GM18508 (cell line): Measurements from ENCODE around the gene ZFAND6.
"Not testable (repeated sequence)": the region's sequence is repeated elsewhere in the genome, so short reads cannot be mapped to it uniquely, and the experiment has no call there.

Experiments used
- ATAC-seq: cut with Tn5 transposase; IDR thresholded peaks from one replicate; pipeline ENCODE4 v1.9.1; 2021; ENCODE audit warnings: moderate number of reproducible peaks; ENCODE audit not compliant: insufficient read depth, unreplicated experiment

The ZFAND6 gene

DNA sequence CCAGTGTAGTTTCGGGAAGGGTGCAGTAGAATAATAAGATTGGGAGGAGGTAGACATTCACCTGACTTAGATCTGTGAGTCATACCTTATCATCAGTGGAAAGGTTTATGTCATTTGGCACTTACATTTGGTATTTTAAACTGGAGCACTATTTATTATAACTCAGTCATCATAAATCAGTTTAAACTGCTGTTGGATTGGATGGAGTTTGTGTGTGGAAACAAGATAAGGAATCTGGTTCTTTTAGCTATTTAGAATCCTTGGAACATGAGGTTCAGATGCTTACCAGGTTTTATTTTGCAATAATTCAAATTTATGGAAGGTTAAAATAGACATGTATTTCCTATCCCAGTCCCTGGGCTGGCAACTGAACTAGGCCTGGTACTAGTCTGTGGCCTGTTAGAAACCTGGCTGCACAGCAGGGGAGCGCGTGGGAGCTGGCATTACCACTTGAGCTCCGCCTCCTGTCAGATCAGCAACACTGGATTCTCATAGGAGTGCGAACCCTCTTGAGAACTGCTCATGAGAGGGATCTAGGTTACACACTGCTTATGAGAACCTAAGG lies 34.5 kb downstream of the ZFAND6 start:
- ATAC-seq: no peak

DNA sequence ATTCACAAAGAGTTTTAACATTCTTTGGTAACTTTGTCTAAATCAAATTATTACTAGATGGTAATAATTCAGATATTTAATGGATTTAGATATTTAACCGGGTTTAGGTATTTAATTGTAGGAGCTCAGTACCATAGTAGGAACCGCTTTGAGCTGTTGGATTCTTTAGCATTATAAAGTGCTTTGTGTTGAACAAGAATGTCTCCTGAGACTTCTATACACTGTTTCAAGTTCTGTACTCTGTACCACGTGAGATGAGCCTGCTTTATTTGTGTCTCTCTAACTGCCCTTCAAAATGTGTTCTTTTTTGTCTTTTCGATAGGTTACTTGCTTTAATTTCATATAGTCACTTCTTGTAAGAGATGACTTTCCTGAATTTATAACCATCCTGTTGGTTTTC lies 36.0 kb downstream of the ZFAND6 start:
- no peak for ATAC-seq

DNA sequence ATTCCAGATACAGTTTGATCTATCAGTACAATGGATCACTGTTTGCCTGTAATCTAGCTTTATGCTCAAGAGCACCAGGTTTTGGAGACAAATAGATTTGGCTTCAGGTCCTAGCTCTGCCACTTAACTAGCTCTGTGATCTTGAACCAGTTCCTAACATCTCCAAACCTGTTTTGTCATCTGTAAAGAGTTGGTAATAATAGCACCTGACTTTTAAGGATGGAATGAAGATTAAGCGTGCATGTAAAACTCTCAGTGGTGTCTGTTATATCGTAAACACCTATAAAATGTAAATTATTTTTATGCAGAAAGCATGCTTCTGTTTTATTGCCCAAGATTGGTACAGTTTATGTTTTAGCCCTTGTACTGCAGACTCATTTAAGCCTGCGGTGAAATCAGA lies 36.5 kb downstream of the ZFAND6 start:
- no peak for ATAC-seq

DNA sequence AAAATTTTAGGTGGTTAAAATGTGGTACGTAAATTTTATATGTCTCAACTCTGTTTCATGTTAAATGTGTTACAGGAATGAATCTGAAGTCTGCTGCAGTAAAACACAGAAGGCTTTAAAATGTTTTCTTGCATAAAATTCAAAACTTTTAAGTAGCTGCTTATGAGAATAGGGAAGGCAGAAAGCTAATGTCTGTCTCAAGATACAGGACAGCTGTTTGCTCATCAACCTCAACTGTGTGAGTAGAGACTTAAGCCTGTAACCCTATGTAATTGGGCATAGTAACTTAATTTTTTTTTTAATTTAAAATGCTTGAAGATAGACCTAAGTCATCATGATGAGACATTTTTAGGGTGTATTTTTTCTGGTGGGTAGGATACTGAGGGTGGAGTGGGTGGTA lies 38.9 kb downstream of the ZFAND6 start:
- no peak for ATAC-seq

DNA sequence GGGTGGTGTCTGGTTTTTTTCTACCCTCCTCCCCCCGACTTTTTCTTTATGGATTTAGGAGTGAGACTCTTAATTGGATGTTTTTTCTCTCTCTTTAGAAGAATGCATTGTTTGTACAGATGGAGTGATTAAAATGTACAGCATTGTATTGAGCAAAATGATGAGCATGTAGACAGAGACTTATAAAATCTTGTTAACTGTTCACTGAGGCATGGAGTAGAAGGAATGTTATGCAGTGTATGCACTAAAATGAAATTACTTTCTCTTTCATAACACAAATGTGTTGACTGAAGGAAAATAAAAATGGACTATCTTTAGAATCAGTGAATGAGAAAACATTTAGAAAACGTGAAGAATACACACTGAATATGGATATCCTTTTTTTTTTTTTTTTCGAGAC lies 39.8 kb downstream of the ZFAND6 start:
- ATAC-seq: no peak

DNA sequence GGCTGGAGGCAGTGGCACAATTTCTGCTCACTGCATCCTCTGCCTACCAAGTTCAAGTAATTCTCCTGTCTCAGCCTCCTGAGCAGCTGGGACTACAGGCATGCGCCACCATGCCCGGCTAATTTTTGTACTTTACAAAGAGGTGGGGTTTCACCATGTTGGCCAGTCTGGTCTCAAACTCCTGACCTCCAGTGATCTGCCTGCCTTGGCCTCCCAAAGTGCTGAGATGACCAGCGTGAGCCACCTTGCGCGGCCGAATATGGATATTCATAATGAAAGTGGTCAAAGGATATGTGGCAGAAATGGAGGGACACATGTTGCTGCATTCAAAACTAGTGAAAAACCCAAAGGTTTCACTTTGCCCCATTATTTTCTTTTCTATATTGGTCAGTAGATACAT lies 40.2 kb downstream of the ZFAND6 start:
- not testable (repeated sequence) for ATAC-seq

DNA sequence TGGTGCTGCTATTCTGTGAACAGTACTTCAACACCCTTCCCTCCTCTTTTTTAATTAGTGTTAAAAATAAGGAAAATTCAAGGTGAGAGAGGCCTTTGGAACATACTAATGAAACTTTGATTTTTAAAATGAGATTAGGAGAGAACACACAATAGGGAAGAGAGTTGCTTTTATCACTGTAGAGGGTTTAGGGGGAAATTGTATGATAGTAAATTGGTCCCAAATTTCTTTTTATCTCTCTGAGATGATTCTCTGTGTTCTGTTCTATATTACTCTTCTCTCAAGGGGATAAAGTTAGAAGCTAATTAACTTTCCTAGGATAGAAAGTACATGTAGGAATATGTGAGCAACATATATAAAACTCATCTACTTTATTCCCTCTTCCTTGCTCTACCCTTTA lies 40.8 kb downstream of the ZFAND6 start:
- no peak for ATAC-seq

DNA sequence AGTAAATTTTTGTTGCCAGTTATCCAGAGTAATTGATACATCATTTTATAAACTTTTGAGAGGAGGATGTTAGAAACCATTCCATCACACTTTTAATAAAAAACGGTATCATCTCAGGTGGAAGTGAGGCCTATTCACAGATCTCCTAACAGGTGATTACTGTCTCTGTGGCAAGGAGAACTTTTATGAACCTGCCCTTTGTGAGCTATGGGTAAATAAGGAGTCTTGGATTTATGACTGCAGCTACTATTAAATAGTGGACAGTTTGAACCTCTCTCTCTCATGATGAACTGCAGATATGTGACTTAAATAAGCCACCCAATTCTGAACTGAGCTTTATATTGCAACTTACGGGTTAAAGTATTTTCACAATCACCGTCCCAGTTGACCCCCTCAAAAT lies 45.7 kb downstream of the ZFAND6 start:
- no peak for ATAC-seq

DNA sequence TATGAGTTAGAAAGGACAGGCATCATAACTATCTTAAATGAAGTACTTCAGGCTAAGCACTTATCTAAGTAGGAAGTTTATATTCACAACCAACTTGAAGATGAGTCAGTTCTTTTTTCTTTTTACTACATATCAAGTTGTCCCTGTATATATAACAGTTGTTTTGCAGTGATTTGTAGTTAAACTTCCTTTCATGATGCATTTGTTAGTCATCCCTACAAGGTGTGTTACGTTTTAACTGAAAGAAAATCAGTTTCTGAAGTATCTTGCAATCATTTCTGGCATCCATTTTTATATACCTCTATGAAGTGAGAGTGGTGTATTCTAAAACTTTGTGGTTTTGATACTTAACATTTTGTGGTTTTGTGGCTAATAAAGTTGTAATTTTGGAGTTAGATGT lies 46.1 kb downstream of the ZFAND6 start:
- no peak for ATAC-seq

DNA sequence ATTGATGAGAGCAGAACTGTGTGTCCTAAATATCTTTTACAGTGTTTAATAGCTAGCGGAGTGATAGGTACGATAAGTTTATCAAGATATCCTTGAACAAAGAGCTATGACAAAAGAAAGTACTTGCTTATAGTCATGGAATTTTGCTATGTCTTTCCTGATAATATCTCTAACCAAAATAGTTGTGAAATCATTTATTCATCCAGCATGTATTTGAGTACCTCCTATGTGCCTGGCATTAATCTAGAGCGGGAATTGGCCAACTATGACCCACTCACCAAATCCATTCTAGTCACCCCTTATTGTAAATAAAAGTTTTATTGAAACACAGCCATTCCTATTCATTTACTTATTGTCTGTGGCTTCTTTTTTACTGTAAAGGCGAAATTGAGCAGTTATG lies 46.6 kb downstream of the ZFAND6 start:
- no peak for ATAC-seq

DNA sequence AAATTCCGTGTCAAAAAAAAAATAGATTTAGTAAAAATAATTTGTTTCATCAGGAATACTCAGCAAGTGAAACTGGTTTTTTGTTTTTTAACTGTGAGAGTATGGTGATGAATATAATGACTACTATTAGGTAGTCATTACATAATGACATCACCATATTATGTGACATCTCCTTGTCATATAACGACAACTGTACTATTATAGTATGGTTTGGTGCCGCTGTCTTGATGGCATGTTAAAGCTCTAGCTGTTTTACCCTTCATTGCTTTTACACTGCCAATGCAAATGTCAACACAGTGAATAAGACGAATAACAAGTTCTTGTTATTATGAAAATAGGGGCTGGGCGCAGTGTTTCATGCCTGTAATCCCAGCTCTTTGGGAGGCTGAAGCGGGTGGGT lies 47.7 kb downstream of the ZFAND6 start:
- no peak for ATAC-seq

DNA sequence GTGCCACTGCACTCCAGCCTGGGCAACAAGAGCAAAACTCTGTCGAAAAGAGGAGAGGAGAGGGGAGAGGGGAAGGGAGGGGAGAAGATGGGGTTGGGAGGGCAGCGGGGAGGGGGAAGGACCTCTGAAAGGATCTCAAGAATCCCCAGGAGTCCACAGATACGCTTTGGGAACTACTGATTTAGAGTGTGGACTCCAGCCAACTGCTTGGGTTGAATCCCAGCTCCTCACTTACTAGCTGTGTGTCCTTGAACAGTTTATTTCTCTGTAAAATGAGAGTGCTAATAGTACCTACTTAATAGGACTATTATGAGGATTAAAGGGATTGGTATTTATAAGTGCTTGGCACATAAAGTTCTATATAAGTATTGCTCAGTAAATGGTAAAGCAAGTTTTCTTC lies 48.3 kb downstream of the ZFAND6 start:
- no peak for ATAC-seq

DNA sequence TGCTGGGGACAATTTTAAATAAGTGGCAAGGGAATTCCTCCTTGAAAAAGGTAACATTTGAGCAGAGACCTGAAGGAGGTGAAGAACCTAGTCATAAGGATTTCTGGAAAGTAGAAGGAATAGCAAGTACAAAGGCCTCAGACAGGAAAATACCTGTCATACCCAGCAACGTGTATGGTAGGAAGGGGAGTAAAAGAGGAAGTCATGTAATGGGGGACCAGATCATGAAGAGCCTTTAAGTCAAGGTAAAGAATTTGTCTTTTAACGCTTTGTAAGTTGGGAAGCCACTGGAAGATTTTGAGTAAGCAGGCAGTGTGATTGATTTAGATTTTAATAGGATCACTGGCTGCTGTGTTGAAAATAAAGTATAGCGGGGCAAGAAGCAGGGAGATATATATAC lies 49.9 kb downstream of the ZFAND6 start:
- no peak for ATAC-seq

DNA sequence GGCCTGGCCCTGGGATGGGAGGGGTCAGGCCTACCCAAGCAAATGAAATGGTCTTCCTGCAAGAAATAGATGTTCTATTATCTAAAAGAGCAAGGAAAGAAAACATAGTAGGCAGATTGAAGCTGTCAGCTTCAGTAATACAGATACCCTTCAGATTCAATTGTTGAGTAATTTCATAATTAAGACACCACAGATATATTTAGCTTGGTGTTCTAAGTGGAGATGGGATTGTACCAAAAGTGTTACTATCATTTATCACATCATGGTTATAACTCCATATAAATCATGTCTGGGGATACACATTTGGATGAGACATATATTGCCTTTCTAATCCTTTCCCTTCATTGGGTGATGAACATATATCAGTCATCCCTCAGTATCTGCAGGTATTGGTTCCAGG lies 51.4 kb downstream of the ZFAND6 start:
- ATAC-seq: no peak

DNA sequence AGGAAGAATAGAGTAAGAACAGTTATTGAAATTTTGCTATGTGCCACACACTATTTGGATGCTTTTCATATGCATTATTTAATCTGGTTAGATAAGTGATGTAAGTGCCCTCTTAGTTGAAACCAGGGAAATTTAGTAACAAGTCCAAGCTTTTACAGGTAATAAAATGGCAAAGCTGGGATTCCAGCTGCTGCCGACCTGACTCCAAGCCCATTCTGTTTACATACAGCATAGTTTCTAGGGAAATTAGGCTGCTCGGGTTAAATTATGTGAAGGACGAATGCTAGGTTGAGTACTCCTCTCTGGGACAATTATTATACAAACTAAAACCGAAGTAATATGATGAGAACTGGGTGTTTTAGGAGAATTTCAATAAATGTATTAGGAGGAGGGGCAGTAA lies 54.6 kb downstream of the ZFAND6 start:
- no peak for ATAC-seq

DNA sequence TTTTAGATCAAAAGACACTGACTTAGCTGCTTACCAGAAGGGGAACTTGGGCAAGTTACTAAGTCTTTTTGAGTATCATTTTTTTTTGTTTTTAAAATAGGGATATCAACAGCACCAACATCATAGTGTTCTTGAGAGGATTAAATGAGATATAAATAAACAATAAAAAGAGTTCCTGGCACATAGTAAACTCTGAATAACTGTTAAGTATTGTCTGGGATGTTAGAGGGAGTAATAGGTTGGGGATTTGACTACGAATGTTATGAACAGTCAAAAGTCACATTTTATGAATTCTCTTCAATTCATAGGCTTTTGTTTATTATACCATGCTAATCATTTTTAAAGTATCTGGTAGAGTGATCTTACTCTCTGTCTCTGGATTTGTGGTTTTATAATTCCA lies 55.5 kb downstream of the ZFAND6 start:
- ATAC-seq: no peak

DNA sequence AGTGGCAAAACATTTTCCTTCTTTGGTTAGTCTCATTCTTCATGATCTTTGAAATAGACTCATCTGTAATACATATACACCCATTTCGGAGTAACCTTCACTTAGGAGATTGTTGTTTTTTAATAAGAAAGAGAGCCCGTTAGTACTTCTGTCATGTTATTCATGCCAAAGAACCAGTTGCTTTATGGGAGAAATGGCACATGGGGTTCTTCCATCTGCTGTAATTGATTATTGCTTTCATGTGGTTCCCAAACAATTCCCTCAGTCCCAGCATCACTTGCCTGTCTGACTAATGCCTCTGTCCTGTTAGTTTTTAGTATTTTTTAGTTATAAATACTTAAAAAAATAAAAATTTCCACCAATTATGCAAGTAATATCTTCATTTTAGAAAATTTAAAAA lies 59.5 kb downstream of the ZFAND6 start:
- ATAC-seq: no peak

DNA sequence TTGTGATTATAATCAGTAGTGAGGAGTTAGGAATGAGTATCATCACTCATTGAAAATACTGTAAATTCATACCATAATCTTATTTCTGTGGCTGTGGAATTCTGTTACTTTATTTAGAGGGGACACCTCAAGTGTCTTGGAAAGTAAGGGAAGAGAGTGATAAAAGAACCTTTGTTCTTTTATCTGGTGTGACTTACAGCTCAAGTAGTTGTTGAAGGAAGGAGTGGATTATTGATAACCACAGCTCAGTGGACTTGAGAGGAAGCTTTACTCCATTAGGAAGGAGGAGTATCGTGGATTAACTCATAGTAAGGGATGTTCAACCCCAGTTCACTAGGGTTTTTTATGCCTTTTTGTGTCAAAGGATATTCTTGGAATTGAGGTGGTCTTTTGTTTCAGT lies 61.2 kb downstream of the ZFAND6 start:
- no peak for ATAC-seq

DNA sequence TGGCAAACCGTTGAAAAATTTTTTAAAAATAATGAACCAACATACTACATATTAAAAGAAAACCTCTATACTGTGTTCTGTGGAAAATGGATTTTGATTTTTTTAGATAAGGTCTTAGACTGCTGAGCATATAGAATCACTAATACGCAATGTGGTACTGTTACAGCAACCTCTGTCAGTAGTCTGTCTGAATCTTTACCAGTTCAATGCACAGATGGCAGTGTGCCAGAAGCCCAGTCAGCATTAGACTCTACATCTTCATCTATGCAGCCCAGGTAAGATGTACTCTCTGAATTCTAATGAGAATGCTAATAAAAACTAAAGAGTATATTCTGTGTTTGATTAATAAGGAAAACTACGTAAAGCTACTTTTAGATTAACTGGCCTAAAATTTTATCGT lies 62.1 kb downstream of the ZFAND6 start:
- no peak for ATAC-seq

DNA sequence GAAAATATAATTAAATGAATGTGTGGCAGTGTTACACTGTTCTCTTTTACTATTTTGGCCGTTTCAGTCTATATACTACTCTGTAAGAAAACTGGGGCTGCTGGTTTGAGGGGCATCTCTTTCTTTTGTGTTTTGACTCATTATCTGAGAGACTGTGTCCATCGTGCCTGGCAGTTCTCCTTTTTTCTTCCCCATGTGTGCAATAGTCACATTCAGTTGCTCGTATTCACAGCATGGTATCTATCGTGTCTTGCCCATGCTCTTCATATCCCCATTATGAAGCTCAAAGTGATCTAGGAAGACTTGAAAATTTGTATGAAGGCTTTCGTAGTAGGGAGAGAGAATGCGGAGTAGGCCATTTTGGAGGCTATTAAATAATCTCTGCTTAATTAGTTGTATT lies 63.6 kb downstream of the ZFAND6 start:
- no peak for ATAC-seq

DNA sequence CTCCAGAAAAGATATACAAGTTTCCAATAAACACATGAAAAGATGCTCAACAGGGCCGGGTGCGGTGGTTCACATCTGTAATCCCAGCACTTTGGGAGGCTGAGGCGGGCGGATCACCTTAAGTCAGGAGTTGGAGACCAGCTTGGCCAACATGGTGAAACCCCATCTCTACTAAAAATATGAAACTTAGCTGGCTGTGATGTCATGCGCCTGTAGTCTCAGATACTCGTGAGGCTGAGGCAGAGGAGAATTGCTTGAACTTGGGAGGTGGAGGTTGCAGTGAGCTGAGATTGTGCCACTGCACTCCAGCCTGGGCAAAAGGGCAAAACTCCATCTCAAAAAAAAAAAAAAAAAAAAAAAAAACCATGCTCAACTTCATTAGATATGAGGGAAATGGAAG lies 67.8 kb downstream of the ZFAND6 start:
- ATAC-seq: not testable (repeated sequence)

DNA sequence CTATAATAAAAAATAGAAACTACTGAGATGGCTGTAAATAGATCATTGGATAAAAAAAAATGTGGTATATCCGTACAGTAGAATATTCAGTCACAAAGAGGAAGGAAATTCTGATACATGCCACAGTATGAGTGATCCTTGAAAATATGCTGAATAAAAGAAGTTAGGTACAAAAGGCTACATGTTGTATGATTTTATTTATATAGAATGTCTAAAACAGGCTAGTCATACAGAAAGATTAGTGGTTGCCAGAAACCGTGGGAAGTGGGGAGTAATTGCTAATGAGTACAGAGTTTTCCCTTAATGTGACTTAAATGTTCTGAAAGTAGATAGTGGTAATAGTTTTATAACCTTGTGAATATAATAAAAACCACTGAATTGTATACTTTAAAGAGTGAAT lies 68.4 kb downstream of the ZFAND6 start:
- no peak for ATAC-seq

DNA sequence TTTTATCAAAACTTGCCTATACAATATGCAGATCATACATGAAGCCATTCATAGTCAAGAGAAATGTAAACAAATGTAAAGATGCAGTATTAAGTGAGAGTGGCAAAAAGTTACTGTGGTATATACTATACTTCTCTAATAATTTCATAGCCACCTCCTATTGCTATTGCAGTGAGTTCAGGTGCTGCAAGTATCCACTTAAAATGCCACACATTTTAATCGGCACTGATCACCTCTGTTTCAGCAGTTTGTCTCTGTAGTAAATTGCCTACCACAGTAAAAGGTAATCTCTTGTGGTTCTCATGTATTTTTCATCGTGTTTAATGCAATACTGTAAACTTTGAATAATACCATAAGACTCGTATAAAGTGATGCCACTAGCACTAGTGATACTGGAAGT lies 72.9 kb downstream of the ZFAND6 start:
- no peak for ATAC-seq
